Kidney (tissue), 14 donors: ENCODE measurements around the gene ZFAND3. TPM values are rescaled to one million over a fixed set of nuclear protein-coding genes. Genes with fewer than 3 reads are reported as not detected.

Experiments
- DNase-seq, 5 donors: peaks; one replicate each; pipeline ENCODE4 v3.0.0-alpha.2; 2013 to 2020
- FAIRE-seq: peaks from 2 replicates; lab custom pipeline; 2012; peaks lifted over from hg19 to GRCh38; lab: Jason Lieb, UNC
- H3K27ac ChIP-seq, 2 donors: one replicate each; pipeline ENCODE4 v1.7.0; 2013; ENCODE audit warnings: low read depth in 2 of 2, low read length in 2 of 2, inconsistent platforms in 1 of 2
- H3K27me3 ChIP-seq: one replicate; pipeline ENCODE4 v1.7.1; 2013; ENCODE audit warnings: low read length, inconsistent platforms; ENCODE audit not compliant: control insufficient read depth, insufficient read depth
- H3K36me3 ChIP-seq, 3 donors: one replicate each; pipeline versions ENCODE4 v1.7.0 to v1.7.1; 2013; ENCODE audit warnings: low read length in 3 of 3, control low read depth in 1 of 3, inconsistent platforms in 1 of 3; ENCODE audit not compliant: insufficient read depth in 3 of 3, control insufficient read depth in 2 of 3
- H3K4me1 ChIP-seq, 3 donors: one replicate each; pipeline versions ENCODE4 v1.7.0 to v1.7.1; 2013; ENCODE audit warnings: low read length in 3 of 3, inconsistent platforms in 1 of 3, low read depth in 1 of 3; ENCODE audit not compliant: control insufficient read depth in 2 of 3, insufficient read depth in 2 of 3
- H3K4me3 ChIP-seq, 3 donors: one replicate each; pipeline versions ENCODE4 v1.7.0 to v1.8.1; 2013; ENCODE audit warnings: low read length in 3 of 3, control low read depth in 1 of 3, inconsistent platforms in 1 of 3
- H3K9ac ChIP-seq, 3 donors: one replicate each; pipeline versions ENCODE4 v1.7.0 to v1.7.1; 2013; ENCODE audit warnings: low read length in 3 of 3, control low read depth in 1 of 3, inconsistent platforms in 1 of 3
- H3K9me3 ChIP-seq, 3 donors: one replicate each; pipeline versions ENCODE4 v1.7.0 to v1.7.1; 2013; ENCODE audit warnings: low read length in 3 of 3, control low read depth in 1 of 3, inconsistent platforms in 1 of 3; ENCODE audit not compliant: control insufficient read depth in 2 of 3, insufficient read depth in 1 of 3
- CTCF ChIP-seq: IDR thresholded peaks from 3 replicates; pipeline ENCODE4 v1.5.1; 2012; ENCODE audit warnings: mild to moderate bottlenecking, moderate library complexity, borderline replicate concordance; ENCODE audit not compliant: insufficient read depth; ENCODE audit errors: extremely low read depth
- intact Hi-C: fragments of 100-400 bp; cut with DNase I; formaldehyde crosslinking; loops from one replicate; pipeline ENCODE4 v1.11.1; 2022
- polyA plus RNA-seq: library from polyadenylated mRNA; stranded (reverse); fragments of 350-450 nt; fragmentation: Illumina TruSeq; extraction: RNeasy Lipid Tissue Mini Kit (QIAGEN cat#74804); gene quantifications from one replicate; pipeline ENCODE4 v1.2.3, GENCODE V29; 2014; ENCODE audit warnings: low read depth, low replicate concordance; ENCODE audit not compliant: insufficient read depth
- total RNA-seq: library from RNA; stranded (reverse); fragmentation: NEBNext Ultra II Directional; extraction: Animal tissue kit (Norgen Biotek cat#: 25700); gene quantifications from one replicate; pipeline ENCODE4 v1.2.1, GENCODE V29; 2021
- donor health status: control.
- donor health status: control.
- donor health status: control.
- donor health status: control.
- donor health status: control.
- donor health status: DM: yes; HTN: yes; CAD: no.
- donor health status: Normal renal cell carcinoma (clear cell type).

ZFAND3 gene
- total and polyA plus RNA-seq, 2 donors from 2014 or later, result 44.6 to 104 TPM

- no peak for FAIRE-seq
- intact Hi-C loops, result no loop called here
- H3K4me1 ChIP-seq, result no peaks in the 10 kb centered on the region
Observed at GRCh38 chr6:38012573-38012972, 193.0 kb downstream of the ZFAND3 start.

GRCh38 chr6:38015341-38015740 is 195.8 kb downstream of the ZFAND3 start:
- DNase-seq (no peak), FAIRE-seq (no peak)
- Histone ChIP-seq H3K9ac (no peak overlapping the region), H3K9me3 (peaks cover 0 to 6% (median 3%) of the 10 kb centered on the region in 3 donors), H3K27me3 (no peaks in the 10 kb centered on the region), H3K27ac (no peak overlapping the region), H3K4me3 (no peak overlapping the region), H3K4me1 (peaks cover 0 to under 1% (median 0%) of the 10 kb centered on the region in 3 donors), H3K36me3 (no peaks in the 10 kb centered on the region)
- TF ChIP-seq CTCF, result no peak
- intact Hi-C loops, result no loop called here

More at GRCh38 chr6:38012573-38012972, 193.0 kb downstream of the ZFAND3 start:
- H3K27ac ChIP-seq, result no peak overlapping the region
- peaks cover 0 to 6% (median 3%) of the 10 kb centered on the region in 3 donors for H3K9me3 ChIP-seq
- H3K9ac ChIP-seq, result no peak overlapping the region
- no peaks in the 10 kb centered on the region for H3K27me3 ChIP-seq
- H3K4me3 ChIP-seq, result no peak overlapping the region
- no peaks in the 10 kb centered on the region for H3K36me3 ChIP-seq
- peak; percentile 60 for TF ChIP-seq CTCF
- peak in 1 of 5 donors; percentile 51 for DNase-seq

- Histone ChIP-seq H3K27me3 (no peaks in the 10 kb centered on the region), H3K9me3 (no peaks in the 10 kb centered on the region), H3K4me3 (no peak overlapping the region), H3K27ac (no peak overlapping the region), H3K36me3 (no peaks in the 10 kb centered on the region), H3K9ac (no peak overlapping the region), H3K4me1 (peaks cover 0 to 13% (median 4%) of the 10 kb centered on the region in 3 donors)
- intact Hi-C loops, result no loop called here
- no peak for TF ChIP-seq CTCF
- no peak for FAIRE-seq
- no peak for DNase-seq
Observed at GRCh38 chr6:38016824-38017223, 197.3 kb downstream of the ZFAND3 start.

- DNase-seq (no peak), FAIRE-seq (no peak)
- H3K27me3 ChIP-seq, result no peaks in the 10 kb centered on the region
- no peak overlapping the region for H3K27ac ChIP-seq
- no peaks in the 10 kb centered on the region for H3K9me3 ChIP-seq
- no peak for TF ChIP-seq CTCF
- H3K9ac ChIP-seq, result no peak overlapping the region
- peaks cover 0 to 13% (median 4%) of the 10 kb centered on the region in 3 donors for H3K4me1 ChIP-seq
- H3K36me3 ChIP-seq, result no peaks in the 10 kb centered on the region
- intact Hi-C loops, result no loop called here
- no peak overlapping the region for H3K4me3 ChIP-seq
Observed at GRCh38 chr6:38018755-38019165, 199.2 kb downstream of the ZFAND3 start.
